ENCODE measurements around the gene TNC. TPM values are rescaled to one million over a fixed set of nuclear protein-coding genes. Genes with fewer than 3 reads are reported as not detected.

The TNC gene
- total RNA-seq, 2 experiments from 2014 or later = 1.5 to 2.0 TPM

GRCh38 chr9:115018547-115019435 lies 99.2 kb downstream of the TNC start:
- ChIA-PET POLR2A (no interaction called here), CTCF (no interaction called here)

- POLR2A ChIA-PET = no interaction called here
- CTCF ChIA-PET = interaction anchor here (1.3 to 1.6 kb wide), 2 partner anchors 256 to 335 kb away, joined by 3 read pairs; no protein-coding TSS in a partner anchor
Observed at GRCh38 chr9:115016344-115016743, 101.6 kb downstream of the TNC start.

GRCh38 chr9:115015018-115015635 lies 102.8 kb downstream of the TNC start:
- CTCF ChIA-PET = interaction anchor here (0.7 to 2.0 kb wide), 17 partner anchors 8 to 359 kb away, joined by 3 to 19 read pairs (median 3); partner anchors contain the start of gene TEX48
- POLR2A ChIA-PET = no interaction called here

- CTCF ChIA-PET = interaction anchor here (0.6 to 2.0 kb wide), 18 partner anchors 9 to 431 kb away, joined by 3 to 19 read pairs (median 3); partner anchors contain the start of gene TEX48
- POLR2A ChIA-PET = no interaction called here
Observed at GRCh38 chr9:115014438-115014837, 103.5 kb downstream of the TNC start.

- POLR2A ChIA-PET = no interaction called here
Observed at GRCh38 chr9:115013998-115014397, 104.0 kb downstream of the TNC start.

GRCh38 chr9:115012486-115012885 lies 105.5 kb downstream of the TNC start:
- POLR2A ChIA-PET = no interaction called here

More at GRCh38 chr9:115013998-115014397, 104.0 kb downstream of the TNC start:
- CTCF ChIA-PET = interaction anchor here (0.6 to 2.0 kb wide), 15 partner anchors 8 to 431 kb away, joined by 3 to 13 read pairs (median 3); no protein-coding TSS in a partner anchor

GRCh38 chr9:115010874-115011273 lies 107.1 kb downstream of the TNC start:
- ChIA-PET POLR2A (no interaction called here), CTCF (interaction anchor here (0.6 to 1.6 kb wide), 3 partner anchors 30 to 330 kb away, joined by 3 to 4 read pairs (median 3); no protein-coding TSS in a partner anchor)

More at GRCh38 chr9:115012486-115012885, 105.5 kb downstream of the TNC start:
- CTCF ChIA-PET = interaction anchor here (1.0 to 1.4 kb wide), 5 partner anchors 30 to 332 kb away, joined by 3 to 4 read pairs (median 3); no protein-coding TSS in a partner anchor

- CTCF ChIA-PET = interaction anchor here (0.9 to 2.7 kb wide), 4 partner anchors 79 to 327 kb away, joined by 3 to 15 read pairs (median 4); partner anchors contain the start of gene TEX48
Observed at GRCh38 chr9:115008536-115009270, 109.3 kb downstream of the TNC start.

GRCh38 chr9:115006660-115007059 lies 111.3 kb downstream of the TNC start:
- POLR2A ChIA-PET = interaction anchor here (0.5 to 1.4 kb wide), 3 partner anchors 76 to 326 kb away, joined by 3 to 7 read pairs (median 3); partner anchors contain the start of gene TNFSF8
- CTCF ChIA-PET = interaction anchor here (0.6 to 2.7 kb wide), 5 partner anchors 17 to 325 kb away, joined by 3 to 15 read pairs (median 7); partner anchors contain the start of gene TEX48

More at GRCh38 chr9:115008536-115009270, 109.3 kb downstream of the TNC start:
- POLR2A ChIA-PET = no interaction called here

- ChIA-PET POLR2A (interaction anchor here (0.6 kb wide), 1 partner anchor 327 kb away, joined by 4 read pairs; no protein-coding TSS in a partner anchor), CTCF (interaction anchor here (1.0 to 2.3 kb wide), 5 partner anchors 9 to 324 kb away, joined by 3 to 8 read pairs (median 5); no protein-coding TSS in a partner anchor)
Observed at GRCh38 chr9:115005322-115005721, 112.6 kb downstream of the TNC start.

GRCh38 chr9:115004545-115004944 lies 113.4 kb downstream of the TNC start:
- POLR2A ChIA-PET = interaction anchor here (0.7 kb wide), 2 partner anchors 15 to 38 kb away, joined by 3 to 8 read pairs; no protein-coding TSS in a partner anchor
- CTCF ChIA-PET = interaction anchor here (1.4 kb wide), 1 partner anchor 323 kb away, joined by 3 read pairs; no protein-coding TSS in a partner anchor

GRCh38 chr9:115002371-115003120 lies 115.4 kb downstream of the TNC start:
- POLR2A ChIA-PET = interaction anchor here (0.5 kb wide), 1 partner anchor 10 kb away, joined by 4 read pairs; no protein-coding TSS in a partner anchor
- CTCF ChIA-PET = interaction anchor here (0.6 kb wide), 1 partner anchor 14 kb away, joined by 3 read pairs; no protein-coding TSS in a partner anchor

GRCh38 chr9:115000217-115000639 lies 117.7 kb downstream of the TNC start:
- ChIA-PET CTCF (interaction anchor here (1.3 kb wide), 1 partner anchor 72 kb away, joined by 5 read pairs; no protein-coding TSS in a partner anchor), POLR2A (interaction anchor here (0.6 to 0.8 kb wide), 2 partner anchors 11 to 116 kb away, joined by 3 to 5 read pairs; no protein-coding TSS in a partner anchor)

- CTCF ChIA-PET = no interaction called here
- POLR2A ChIA-PET = no interaction called here
Observed at GRCh38 chr9:114998326-114998725, 119.6 kb downstream of the TNC start.

- CTCF ChIA-PET = interaction anchor here (0.6 kb wide), 1 partner anchor 300 kb away, joined by 3 read pairs; no protein-coding TSS in a partner anchor
Observed at GRCh38 chr9:114995681-114996221, 122.2 kb downstream of the TNC start.

GRCh38 chr9:114994768-114995167 lies 123.2 kb downstream of the TNC start:
- ChIA-PET POLR2A (no interaction called here), CTCF (interaction anchor here (0.9 kb wide), 1 partner anchor 314 kb away, joined by 3 read pairs; no protein-coding TSS in a partner anchor)

More at GRCh38 chr9:114995681-114996221, 122.2 kb downstream of the TNC start:
- POLR2A ChIA-PET = no interaction called here

- ChIA-PET POLR2A (interaction anchor here (0.6 kb wide), 1 partner anchor 1650 kb away, joined by 3 read pairs; no protein-coding TSS in a partner anchor), CTCF (no interaction called here)
Observed at GRCh38 chr9:114991861-114992260, 126.1 kb downstream of the TNC start.
